Activated effector memory CD4-positive, alpha-beta T cell treated with Interleukin-2 at 50 U/mL for 16 hours (primary cell): ENCODE measurements around the gene TAS2R7.
"Not testable (repeated sequence)": the region's sequence is repeated elsewhere in the genome, so short reads cannot be mapped to it uniquely, and the experiment has no call there.

ENCODE experiments used
- DNase-seq: peaks from one replicate; pipeline ENCODE4 v3.0.0-alpha.2; 2020

TAS2R7 gene, protein sequence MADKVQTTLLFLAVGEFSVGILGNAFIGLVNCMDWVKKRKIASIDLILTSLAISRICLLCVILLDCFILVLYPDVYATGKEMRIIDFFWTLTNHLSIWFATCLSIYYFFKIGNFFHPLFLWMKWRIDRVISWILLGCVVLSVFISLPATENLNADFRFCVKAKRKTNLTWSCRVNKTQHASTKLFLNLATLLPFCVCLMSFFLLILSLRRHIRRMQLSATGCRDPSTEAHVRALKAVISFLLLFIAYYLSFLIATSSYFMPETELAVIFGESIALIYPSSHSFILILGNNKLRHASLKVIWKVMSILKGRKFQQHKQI

DNA sequence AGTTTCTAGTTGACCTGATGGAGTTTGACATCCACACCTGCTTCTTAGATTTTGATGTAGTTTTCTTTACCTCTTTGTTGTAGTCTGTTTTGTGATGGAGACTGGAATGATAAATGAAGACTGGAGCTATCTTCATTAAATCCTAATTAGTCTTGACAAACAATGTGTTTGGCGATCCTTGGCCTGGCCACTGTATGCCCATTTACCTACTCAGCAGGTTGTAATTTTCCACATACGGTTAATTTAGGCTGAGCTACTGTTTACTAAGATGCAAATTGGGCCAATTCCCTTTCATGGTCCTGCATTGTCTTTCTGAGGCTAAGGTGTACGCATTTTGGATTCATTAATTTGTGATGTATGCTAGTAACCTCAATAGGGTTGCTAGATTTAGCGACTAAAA lies at the start of gene TAS2R7:
Gene TAS2R7, minus strand, starts transcription at position 41 of the 400 bp plus-strand sequence. CDS start 57 bp downstream, outside the sequence.
- DNase-seq, result no peak

DNA sequence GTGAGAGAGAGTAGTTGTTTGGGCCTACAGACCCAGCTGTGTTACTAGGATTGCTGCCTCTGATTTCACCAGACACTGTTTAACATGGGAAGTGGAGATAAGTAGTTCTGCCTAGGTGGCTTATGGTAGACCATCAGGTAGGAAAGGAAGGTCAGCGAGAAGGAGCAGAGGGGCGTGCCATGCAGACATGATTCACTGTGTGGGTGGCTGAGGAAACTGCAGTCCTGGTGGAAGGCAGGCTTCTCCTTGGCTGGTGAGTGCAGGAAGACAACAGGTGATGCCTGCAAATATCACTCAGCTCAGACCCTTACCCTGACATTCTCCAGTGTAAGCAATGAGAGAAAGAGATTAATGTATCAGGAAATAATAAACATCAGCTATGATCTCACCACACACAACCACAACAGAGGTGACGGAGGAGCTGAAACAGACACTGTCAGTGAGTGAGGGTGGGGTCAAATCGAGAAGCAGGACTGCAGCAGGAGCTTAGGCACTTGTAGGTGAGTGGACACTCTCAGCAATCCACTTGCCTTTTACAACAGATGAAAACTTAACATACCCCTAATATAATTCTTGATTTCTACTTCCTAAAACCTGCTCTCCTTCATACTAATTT lies 48.9 kb upstream of the TAS2R7 start:
- no peak for DNase-seq

DNA sequence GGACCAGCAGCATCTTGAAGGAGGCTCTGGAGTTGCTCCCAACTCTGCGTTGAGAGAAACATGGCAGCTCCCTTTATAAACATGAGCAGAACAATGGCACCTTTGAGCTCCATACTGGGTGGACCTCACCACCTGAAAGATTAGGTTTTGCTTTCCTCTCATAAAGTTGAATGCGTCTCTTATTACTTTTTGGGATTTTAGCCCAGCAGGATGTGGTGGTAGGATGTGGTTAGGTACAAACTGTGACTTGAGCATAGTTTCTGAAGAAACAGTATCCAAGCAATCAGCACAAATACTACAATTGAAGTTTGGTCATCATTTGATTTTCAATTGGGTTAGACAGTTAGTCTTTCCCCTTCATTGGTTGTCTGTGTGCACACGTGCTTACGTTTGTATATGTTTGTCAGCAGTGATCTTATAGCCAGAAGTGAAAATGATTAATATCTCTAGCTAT lies 47.0 kb upstream of the TAS2R7 start, which contains the start of gene PRR4:
Gene PRR4, minus strand, starts transcription at position 51 of the 454 bp plus-strand sequence. Its CDS starts 38 bp downstream, at position 13.
- DNase-seq, result no peak

DNA sequence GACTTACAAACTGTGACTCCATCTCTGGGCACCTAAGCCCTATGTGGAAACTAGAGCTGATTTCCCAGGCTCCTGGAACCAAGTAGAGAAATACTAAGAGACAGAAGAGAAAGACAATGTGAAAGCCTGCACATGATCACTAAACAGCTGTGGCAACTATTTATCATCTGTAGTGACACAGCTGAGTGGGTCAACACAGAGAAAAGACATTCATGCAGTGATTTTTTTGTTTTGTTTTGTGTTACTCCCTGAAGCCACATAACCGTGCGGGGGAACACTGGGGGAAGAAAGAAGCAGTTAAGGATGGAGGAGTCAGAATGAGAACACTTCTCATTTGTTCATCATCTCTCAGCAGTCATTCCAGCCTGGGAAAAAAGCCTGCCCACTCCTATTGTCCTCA lies 45.3 kb upstream of the TAS2R7 start:
- DNase-seq, result no peak

DNA sequence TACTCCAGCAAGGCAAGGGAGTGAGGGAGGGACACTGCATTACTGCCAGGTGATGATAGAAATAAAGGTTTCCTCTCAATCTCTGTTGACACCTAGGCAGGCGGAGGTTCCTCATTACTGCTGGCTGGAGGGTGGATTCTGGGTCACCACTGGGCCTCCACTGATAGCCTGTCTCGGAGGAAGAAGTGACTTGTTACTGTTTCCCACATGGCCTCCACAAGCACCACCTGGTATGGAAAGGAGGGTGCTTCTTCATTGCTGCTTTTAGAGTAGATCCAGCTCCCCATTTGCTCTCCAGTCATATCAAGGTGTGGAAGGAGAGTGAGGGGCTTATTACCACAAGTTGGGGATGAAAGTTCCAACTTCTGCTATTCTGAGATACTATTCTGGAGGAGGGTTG lies 40.4 kb upstream of the TAS2R7 start:
- DNase-seq, result no peak

DNA sequence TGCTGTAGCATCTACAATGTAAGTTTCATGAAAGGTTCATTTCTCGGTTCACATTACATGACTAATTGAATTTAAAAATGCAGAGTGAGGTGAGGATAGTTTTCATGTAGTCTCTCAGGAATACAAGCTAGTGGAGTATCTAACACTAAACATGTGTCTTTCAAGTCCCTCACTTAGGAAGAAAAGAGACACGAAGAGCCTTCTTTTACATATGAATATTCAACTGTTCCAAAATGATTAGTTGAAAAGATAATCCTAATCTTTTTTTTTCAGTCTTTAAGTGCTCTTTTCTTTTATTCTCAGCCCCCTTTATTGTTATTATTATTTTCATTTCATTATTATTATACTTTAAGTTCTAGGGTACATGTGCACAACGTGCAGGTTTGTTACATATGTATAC lies 36.0 kb upstream of the TAS2R7 start:
- no peak for DNase-seq

DNA sequence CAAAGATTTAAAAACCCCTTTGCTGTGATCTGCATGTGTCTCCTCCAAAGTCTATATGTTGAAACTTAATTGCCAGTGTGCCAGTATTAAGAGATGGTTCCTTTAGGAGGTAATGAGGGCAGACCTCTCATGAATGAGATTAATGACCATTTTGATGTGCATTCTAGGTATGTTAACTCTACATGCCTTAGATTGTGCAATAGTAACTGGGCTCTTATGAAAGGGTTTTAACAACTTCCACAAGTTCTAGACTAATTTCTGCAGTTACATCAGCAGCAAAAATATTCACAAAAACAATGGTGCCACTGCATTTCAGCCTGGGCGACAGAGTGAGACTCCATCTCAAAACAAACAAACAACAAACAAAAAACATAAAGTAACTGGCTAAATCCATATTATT lies 27.6 kb upstream of the TAS2R7 start:
- no peak for DNase-seq

DNA sequence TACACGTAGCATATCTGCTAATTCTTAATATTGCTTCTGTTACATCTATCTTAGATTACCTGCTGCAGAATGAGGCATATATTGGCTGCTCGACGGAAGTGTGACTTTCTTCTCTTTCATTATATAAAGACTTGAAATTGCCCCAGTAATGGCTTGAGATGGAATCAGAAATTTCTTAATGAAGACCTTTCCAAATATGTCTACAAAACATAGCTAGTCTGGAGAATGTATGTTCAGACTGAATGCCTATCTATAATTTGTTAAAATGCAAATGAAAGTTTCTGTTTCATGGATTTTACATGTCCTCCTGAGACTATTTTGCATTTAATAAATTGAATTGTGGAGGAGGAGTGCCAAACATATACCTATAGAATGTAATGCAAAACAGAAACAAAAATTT lies 23.8 kb upstream of the TAS2R7 start, which contains the start of gene TAS2R10:
Gene TAS2R10, minus strand, starts transcription at position 101 of the 400 bp plus-strand sequence. Its CDS starts 89 bp downstream, at position 12.
- no peak for DNase-seq

DNA sequence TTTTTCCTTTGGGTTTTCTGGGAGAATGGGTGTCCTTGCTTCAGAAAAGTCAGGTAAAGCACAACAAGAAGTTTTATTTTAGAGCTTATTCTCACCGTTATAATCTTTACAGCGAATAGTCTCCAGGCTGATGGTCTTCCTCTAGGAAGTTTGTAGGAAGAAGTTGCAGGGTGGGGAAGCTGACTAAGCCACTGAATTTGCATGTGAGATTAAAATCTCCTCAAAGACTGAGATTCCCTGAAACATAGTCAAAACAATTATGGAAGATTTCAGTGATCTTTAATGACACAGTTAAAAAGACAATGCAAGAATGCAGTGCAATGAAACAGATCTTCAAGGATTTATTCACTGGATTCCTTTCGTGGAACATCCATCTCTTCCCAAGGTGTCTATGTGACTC lies 22.5 kb upstream of the TAS2R7 start:
- DNase-seq, result no peak

DNA sequence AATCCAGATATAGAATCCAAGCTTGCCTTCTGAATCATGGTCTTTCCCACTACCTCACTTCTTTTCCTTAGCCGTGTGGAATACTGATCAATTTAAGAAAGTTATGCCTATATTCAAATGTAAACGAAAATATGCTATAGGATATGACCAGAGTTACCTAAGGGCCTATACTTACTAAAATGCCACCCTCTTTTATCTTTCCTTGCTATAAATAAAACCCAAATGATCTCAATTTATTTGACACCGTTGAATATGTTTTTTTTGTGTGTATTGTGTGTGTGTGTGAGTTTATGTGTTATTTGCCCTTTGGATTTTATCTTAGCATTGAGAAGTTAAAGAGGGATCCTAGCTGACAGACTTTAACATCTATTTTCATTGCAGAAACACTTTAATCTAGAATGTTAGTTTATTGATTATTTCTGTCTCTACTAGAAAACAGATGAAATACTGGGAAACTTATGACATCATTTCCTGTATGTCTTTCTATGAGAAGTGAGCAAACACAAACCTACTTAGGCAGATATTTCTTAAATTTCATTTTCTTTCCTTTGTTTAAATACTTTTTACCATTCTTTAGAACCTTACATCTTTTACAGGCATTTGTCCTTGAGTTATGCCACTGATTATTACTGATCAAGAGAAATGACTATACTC lies 9.6 kb upstream of the TAS2R7 start:
- DNase-seq, result no peak

DNA sequence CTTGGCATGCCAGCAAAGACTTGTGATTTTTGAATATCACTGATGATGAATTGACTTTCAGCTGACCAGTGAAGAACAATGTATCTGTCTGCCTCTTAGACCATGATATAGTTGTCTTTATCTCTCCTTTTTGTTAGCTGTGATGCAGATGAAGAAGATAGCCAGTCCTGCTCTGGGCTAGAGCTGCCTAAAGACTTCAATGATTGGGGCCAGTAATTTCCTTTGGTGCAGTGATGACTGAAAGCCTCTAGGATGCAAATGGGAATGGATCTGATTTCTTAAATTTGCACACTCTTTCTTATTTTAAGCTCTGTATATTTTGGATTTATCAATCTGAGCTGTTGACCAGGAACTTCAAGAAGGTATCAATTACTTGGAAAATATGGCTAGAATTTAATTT lies 7.6 kb upstream of the TAS2R7 start, which contains the start of gene TAS2R9:
Gene TAS2R9, minus strand, starts transcription at position 101 of the 400 bp plus-strand sequence. Its CDS starts 93 bp downstream, at position 8.
- no peak for DNase-seq

DNA sequence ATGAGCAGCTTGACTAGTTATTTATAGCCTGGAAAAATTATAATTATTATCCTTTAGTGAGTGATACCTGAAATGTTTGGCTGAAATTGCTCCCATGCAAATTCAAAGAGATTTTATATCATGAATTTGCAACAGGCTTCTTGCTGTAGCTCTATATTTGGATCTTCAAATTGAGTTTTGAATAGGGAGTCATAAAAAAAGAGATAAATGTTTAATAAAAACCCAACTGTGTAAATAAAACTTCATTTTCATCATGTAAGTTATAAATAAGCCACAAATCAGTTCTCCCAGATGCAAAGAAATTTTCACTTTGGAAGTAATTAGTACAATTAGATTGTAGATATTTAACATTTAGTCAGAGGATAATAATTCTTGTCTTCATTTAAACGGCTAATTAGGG lies 4.8 kb upstream of the TAS2R7 start, which contains the start of gene TAS2R8:
Gene TAS2R8, minus strand, starts transcription at position 101 of the 400 bp plus-strand sequence. CDS start 306 bp downstream, outside the sequence.
- DNase-seq, result no peak

DNA sequence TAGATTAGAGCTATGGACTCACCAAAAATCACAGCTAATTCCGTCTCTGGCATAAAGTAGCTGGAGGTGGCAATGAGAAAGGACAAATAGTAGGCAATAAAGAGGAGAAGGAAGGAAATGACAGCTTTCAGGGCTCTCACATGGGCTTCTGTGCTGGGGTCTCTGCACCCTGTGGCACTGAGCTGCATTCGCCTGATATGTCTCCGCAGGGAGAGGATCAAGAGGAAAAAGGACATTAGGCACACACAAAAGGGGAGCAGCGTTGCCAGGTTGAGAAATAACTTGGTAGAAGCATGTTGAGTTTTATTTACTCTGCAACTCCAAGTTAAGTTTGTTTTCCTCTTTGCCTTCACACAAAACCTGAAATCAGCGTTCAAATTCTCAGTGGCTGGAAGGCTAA lies 686 bp downstream of the TAS2R7 start:
- DNase-seq, result no peak

DNA sequence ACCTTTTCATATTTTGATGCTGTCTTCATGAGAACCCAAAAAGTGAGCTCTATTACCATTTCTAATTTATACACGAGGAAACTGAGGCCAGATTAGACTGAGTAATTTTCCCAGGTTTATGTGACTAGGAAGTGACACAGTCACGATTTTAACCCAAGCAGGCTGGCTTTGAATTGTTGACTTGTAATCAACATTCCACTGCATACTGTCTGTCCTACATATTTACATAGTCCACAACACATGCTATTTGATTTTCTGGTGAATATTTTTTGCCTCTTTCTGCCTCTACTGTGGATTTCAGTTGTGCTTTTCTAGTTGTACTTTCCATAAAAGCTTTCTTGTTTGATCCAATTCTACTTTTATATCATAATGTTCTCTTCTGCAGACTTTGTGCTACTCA lies 8.2 kb downstream of the TAS2R7 start:
- no peak for DNase-seq

DNA sequence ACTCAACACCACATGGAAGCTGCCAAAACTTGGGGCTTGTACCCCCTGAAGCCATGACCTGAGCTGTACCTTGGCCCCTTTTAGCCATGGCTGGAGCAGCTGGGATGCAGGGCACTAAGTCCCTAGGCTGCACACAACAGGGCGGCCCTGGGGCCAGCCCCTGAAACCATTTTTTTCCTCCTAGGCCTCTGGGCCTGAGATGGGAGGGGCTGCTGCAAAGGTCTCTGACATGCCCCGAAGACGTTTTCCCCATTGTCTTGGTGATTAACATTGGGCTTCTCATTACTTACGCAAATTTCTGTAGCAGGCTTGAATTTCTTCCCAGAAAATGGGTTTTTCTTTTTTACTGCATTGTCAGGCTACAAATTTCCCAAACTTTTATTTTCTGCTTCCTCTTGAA lies 10.7 kb downstream of the TAS2R7 start:
- not testable (repeated sequence) for DNase-seq

DNA sequence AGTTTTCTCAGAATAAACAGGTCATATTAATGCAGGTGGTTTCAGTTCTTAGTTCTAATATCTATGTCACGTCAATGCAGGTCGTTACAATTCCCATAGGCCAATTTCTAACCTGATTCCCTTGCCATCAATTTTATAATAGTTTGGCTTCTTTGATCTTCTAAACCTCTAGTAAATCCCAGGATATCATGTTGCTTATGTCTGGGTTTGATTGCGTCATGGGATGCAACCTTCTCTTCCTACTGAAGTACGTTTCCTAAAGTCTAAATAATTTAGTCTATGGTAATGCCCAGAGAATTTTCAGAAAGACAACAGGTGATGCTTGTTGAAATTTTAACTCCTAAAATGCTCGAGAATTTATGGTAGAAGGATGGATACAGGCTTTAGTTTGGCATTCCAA lies 19.2 kb downstream of the TAS2R7 start:
- no peak for DNase-seq

DNA sequence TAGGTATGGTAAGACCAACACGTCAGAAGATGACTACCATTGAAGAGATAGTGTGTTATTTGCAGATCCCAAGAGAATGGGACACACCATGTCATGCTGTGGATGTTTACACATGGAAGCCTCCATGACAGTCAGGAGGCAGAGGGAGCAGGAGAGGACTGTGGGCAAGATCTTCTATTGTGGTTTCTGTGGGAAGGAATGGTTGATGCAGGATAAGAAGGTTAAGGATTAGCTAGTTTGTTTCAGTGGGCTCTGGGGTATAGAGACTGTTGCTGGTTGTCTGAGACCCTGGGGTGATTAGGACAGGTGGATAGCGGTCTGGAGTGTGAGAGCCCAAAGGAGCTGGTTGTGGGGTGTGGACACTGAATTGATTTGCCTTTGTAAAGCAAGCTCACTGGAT lies 23.3 kb downstream of the TAS2R7 start:
- no peak for DNase-seq

DNA sequence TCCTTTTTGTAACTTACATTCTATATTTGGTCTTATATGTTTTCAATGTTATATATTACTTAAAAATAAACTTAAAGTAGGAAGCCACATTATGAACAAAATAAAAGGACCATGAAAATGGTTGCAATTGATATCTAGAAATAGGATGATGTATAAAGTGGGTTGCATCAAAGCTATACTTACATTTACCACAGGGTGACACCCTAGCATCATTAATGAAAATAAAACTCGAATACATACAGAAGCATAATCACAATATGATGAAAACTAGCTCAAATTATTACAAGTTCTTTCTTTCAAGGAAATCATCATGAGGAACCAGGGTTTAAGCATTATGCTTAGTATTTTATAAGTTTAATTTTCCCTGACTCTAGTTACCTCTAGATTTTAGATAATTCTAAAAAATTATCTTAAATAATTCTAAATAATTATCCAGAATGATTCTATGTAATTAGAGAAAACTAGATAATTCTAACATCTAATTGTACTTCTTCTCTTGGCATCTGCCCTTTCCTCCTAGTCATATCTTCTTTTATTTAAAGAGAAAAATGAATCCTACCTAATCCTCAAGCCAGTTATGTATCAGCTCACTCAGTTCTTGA lies 31.2 kb downstream of the TAS2R7 start:
- DNase-seq, result no peak

DNA sequence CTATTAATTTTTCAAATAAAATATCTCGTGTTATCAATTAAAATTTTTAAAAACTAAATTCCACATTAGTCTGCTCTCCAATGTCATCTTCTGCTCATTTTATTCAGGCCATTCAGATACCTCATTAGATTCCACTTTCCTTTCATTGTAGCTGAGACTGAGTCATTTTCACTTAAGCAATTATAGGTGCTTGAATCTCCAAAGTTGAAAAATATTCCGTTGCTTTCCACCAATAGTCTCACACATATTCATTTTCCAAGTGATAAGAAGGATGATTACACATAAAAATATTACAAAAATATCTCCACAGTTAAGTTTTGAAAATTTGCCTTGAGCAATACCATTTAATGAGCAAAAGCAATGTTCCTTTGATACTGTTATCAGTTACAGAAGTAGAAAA lies 42.8 kb downstream of the TAS2R7 start:
- no peak for DNase-seq

DNA sequence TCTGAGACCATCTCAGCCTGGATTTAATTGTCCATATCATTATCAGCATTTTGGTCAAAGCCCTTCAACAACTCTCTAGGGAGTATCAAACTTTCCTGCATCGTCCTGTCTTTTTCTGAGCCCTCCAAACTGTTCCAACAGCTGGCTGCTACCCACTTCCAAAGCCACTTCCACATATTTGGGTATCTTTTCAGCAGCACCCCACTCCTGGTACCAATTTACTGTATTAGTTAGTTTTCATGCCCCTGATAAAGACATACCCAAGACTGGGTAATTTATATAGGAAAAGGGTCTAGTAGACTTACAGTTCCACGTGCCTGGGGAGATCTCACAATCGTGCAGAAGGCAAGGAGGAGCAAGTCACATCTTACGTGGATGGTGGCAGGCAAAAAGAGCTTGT lies 46.2 kb downstream of the TAS2R7 start:
- DNase-seq, result no peak

DNA sequence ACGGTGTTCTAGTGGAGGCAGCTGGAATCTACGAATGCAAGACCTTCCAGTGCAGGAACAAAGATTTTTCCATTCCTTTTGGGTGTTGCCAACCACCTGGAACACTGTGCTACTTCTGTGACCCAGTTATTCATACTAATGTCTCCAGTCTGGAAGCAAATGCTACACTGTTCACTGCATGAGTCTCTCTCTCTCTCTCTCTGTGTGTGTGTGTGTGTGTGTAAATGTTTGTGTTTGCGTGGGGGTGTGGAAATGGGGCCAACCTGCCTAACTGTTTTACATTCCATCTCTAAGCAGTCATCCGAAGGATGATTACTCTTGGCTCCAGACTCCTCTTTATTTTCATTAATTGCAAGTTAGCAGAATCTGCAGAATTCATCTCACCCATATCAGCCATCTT lies 49.4 kb downstream of the TAS2R7 start:
- DNase-seq, result no peak
